ENCODE results near the gene MBNL1.

- no peak for TF ChIP-seq POLR2A (IDR thresholded peaks at IDR 0.05; ENCODE audit: low read depth, low read length)
- TF ChIP-seq FOS (IDR thresholded peaks at IDR 0.05; ENCODE audit: low read depth, low read length) = no peak
- TF ChIP-seq, protein P1, sequence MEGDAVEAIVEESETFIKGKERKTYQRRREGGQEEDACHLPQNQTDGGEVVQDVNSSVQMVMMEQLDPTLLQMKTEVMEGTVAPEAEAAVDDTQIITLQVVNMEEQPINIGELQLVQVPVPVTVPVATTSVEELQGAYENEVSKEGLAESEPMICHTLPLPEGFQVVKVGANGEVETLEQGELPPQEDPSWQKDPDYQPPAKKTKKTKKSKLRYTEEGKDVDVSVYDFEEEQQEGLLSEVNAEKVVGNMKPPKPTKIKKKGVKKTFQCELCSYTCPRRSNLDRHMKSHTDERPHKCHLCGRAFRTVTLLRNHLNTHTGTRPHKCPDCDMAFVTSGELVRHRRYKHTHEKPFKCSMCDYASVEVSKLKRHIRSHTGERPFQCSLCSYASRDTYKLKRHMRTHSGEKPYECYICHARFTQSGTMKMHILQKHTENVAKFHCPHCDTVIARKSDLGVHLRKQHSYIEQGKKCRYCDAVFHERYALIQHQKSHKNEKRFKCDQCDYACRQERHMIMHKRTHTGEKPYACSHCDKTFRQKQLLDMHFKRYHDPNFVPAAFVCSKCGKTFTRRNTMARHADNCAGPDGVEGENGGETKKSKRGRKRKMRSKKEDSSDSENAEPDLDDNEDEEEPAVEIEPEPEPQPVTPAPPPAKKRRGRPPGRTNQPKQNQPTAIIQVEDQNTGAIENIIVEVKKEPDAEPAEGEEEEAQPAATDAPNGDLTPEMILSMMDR (conservative IDR thresholded peaks at IDR 0.05; ENCODE audit: low read depth, low read length) = no peak
- TF ChIP-seq CEBPB (IDR thresholded peaks at IDR 0.05; ENCODE audit: low read depth, low read length) = no peak
These were observed 203.9 kb downstream of the MBNL1 start for GRCh38 chr3:152472672-152472954.
